Fibroblast of gingiva (primary cell): Measurements from ENCODE around the gene ALG5.

ENCODE experiments used
- DNase-seq: peaks from one replicate; pipeline ENCODE4 v3.0.0-alpha.2; 2011; ENCODE audit warnings: low read depth

Gene ALG5

GRCh38 chr13:36915896-36916640, 83.1 kb downstream of the ALG5 start:
- no peak for DNase-seq

DNA sequence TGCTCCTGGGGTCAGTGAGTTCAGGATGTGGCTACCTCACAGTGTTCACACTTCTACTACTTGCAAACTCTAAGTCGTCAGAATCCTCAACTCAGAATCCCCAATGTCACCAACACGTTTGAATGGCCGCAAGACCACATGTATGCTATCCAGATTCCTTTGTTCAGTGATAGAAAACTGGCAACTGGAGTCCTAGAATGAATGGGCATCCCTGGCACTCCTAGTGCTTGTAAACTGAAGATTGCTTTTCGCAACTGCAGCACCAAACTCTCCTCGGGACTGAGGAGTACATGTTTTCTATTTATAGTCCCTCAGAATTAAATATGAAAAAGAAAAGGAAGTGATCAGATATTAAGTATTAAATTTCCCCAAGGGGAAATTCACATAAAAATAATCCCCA, 84.0 kb downstream of the ALG5 start:
- DNase-seq = no peak

- no peak for DNase-seq
These were observed 84.5 kb downstream of the ALG5 start for GRCh38 chr13:36914648-36915047.

DNA sequence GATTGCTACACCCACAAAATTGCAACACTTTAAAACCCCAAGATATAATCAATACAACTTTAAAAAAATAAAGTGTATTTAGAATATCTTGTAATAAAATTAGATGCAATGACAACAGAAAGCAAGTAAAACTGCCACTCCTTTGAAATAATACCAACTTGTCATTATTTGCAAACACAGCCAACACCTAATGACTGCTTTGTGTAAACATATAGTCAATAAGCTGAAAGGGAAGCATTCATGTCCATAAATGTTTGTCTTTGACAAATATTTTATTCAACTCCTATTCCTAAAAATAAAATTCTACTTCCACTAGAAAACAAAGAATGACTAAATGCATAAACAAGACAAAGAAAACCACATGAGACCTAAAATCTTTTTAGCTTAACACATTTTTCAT, 85.7 kb downstream of the ALG5 start:
- no peak for DNase-seq

GRCh38 chr13:36912973-36913372, 86.2 kb downstream of the ALG5 start:
- no peak for DNase-seq

GRCh38 chr13:36912369-36912768, 86.8 kb downstream of the ALG5 start:
- no peak for DNase-seq

DNA sequence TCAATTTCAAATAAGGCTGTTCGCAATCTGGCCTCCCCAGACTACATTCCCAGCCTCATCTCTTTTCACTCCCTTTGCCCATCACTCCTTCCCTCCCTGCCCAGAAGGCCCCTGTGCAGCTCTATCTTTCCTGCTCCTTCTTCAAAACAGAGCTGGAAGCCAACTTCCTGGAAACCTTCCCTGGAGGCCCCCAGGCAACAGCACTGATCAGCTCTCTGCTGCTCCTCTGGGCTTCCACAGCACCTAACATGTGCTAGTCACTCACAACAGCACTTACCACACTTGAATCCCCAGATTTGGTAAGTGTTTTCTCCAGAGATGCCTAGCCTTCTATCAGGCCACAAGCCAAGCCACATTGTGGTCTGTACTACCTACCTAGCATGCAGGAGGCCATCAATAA, 88.6 kb downstream of the ALG5 start:
- no peak for DNase-seq

DNA sequence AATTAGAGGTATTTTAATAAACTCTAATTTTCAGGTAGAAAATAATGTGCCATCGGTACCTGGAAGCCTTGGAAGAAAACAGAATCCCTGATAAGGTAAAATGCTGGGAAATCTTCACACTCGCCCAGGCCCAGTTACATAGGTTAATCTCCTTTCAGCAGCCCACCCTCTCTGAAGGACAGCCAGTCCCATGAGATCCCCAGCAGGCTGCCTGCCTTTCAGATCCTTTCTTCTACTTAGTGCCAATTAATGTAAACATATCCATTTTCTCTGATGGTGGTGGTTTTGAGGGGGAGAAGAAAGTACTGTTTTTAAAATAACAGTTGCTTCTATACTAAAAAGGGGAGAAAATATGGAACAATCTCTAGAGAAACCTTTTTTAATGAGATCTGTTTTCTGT, 91.3 kb downstream of the ALG5 start:
- no peak for DNase-seq

DNA sequence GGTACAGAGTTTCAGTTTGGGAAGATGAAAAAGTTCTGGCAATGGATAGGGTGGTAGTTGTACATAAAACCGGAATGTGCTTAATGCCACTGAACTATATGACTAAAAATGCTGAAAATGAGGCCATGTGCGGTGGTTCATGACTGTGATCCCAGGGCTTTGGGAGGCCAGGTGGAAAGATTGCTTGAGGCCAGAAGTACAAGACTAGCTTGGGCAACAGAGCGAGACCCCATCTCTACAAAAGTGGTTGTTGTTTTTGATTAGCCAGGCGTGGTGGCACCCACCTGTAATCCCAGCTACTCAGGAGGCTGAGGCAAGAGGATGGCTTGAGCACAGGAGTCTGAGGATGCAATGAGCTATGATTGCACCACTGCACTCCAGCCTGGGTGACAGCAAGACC, 91.9 kb downstream of the ALG5 start:
- DNase-seq = no peak

DNA sequence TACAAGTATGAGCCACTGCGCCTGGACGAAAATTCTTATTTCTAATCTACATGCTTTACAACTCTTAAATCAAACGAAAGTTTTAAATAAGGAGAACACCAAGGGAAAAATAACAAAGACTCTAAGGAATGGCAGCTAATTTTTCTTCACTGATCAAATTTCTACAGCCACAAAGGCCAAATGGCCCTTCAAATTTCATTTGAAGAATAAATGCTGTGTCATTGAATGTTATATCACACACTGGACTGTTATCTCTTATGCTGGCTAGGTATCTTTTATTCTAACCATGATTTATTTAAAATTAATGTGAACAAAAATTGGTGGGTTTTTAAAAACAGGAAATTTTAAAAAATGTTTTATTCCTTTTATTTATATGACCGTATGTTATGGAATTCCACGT, 93.2 kb downstream of the ALG5 start:
- DNase-seq = no peak

GRCh38 chr13:36903925-36904595, 95.1 kb downstream of the ALG5 start:
- no peak for DNase-seq
